PC-9 (cell line): ENCODE data around the gene CPO.

Experiments used
- CTCF ChIP-seq: fragments of 200-600 bp; sonication (generic); conservative IDR thresholded peaks from 2 replicates; pipeline ENCODE4 v1.6.1; 2017; ENCODE audit warnings: mixed run types, antibody characterized with exemption, mild to moderate bottlenecking, moderate library complexity
- EZH2 ChIP-seq: fragments of 200-600 bp; sonication (generic); IDR thresholded peaks from 2 replicates; pipeline ENCODE4 v1.8.0; 2017; ENCODE audit warnings: antibody characterized with exemption, low read depth

DNA sequence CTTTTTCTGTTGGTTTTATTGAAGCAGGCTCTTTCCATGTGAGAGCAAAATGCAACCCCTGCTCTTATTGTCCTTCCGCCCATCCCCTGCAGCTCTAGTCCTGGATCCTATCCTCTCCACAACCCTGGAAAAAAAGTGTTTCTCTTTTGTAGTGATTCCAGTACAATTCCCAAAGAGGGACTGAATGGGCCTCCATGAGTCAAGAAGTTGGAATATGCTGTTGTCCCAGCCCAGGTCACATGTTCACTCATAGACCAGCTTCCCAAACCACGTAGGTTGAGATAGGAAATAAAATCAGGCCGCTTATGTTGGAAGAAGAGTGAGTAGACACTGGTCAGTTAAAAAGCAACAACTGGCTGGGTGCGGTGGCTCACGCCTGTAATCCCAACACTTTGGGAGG, 39.4 kb downstream of the CPO start:
- TF ChIP-seq CTCF (no peak), EZH2 (no peak)
